Measurements from ENCODE around the gene TIMMDC1.

The TIMMDC1 gene

DNA sequence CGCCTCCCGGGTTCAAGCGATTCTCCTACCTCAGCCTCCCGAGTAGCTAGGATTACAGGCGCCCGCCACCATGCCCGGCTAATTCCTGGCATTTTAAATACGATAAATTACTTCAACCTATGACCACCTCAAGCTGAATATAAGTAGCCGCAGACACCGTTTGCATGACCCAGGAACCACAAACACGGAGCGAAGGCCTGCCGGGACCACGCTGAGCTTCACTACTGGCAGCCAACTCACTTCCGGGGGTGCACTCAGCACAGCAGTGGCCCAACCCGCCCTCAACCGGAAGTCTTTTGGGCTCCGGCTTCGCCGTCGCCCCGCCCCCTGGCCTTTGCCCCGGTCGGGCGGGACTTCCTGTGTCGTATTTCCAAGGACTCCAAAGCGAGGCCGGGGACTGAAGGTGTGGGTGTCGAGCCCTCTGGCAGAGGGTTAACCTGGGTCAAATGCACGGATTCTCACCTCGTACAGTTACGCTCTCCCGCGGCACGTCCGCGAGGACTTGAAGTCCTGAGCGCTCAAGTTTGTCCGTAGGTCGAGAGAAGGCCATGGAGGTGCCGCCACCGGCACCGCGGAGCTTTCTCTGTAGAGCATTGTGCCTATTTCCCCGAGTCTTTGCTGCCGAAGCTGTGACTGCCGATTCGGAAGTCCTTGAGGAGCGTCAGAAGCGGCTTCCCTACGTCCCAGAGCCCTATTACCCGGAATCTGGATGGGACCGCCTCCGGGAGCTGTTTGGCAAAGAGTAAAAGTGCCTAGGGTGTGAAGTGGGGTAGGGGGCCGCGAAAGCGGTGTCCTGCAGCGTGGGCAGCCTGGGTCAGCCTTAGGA lies at the start of gene TIMMDC1:
Gene TIMMDC1 (plus strand): TSS at position 362 of the 826 bp plus-strand sequence. CDS start 187 bp downstream, at position 549.
- peak; percentile 96 for DNase-seq (ENCODE audit: low read depth in 2 of 2)

GRCh38 chr3:119453822-119454221 lies 44.5 kb upstream of the TIMMDC1 start:
- no peak for DNase-seq (ENCODE audit: low read depth in 2 of 2)

DNA sequence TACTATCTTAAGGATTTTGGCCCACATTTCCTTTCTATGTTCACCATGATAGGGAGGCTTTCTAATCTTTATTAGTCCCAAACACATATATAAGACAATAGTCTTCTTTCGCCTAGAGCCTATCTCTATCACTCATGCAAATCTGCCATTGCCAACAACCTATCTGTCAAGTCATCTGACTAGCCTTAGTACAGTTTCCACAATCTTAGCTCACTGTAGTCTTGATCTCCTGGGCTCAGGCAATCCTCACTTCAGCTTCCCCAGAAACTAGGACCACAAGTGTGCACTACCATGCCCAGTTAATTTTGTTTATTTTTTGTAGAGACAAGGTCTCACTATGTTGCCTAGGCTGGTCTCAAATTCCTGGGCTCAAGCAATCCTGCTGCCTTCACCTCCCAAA lies 41.9 kb upstream of the TIMMDC1 start:
- DNase-seq (ENCODE audit: low read depth in 2 of 2), result no peak

DNA sequence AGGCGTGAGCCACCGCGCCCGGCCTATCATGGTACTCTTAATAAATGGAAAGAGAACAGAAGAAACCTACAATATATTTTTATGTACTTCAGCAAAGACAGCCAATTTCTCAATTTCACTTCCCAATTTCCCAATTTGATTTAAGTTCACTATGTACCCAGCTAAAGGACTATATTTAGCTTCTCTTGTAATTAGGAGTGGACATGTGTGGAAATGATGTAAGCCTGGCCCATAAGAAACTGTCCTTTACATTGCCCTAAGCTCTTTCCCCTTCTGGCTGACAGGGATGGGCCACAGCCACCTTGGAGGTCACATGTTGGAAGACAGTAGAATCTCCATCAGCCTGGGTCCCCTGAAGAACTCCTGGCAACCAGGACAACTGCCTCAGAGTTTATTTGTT lies 41.1 kb upstream of the TIMMDC1 start:
- DNase-seq (ENCODE audit: low read depth in 2 of 2), result no peak

DNA sequence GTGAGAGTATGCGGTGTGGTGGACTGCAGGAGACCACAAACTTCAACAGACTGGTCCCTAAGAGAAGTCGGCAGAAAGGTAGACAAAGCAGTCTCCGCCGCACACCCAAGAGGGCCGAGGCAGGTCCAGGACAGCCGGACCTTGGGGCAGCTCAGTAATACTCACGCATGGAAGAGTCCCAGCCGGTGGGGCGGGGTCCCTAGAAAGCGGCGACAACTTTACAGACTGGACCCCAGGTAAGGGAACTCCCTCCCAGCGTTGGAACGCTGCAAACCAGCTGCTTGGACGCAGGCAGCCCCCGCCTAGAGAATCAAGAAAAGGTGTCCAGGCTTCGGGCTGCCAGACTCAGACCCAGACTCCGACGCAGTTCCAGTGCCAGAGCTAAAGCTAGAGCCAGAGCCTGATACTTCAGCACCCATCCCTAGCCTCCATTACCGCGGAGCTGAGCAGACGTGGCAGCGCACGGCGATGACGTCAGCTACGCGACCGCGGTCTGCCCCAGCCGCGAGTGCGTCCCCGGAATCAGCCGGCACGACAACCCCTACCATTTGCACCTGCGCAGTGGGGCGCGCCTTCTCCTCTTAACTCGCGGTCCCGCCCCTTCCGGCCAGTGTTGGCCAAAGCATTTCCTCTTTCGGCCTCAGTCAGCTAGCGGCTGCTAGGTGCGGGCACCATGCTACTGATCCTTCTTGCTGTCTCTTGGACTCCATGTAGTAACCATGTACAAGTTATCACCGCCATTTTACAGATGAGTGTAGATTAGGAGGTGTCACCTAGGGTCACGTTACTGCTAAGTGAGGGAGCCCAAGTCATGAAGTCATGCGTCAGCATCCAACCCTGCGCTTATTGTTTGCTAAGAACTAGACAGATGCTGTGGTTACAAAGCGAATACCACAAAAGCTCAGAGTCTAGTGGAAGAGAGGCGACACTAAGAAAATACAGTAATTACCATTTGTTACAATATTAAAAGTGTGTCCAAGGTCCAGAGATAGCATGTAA lies 34.9 kb upstream of the TIMMDC1 start, which contains the start of gene TMEM39A:
Gene TMEM39A (minus strand): TSS at position 445 of the 999 bp plus-strand sequence. CDS start 1,541 bp downstream, outside the sequence.
- peak; percentile 99 for DNase-seq (ENCODE audit: low read depth in 2 of 2)

DNA sequence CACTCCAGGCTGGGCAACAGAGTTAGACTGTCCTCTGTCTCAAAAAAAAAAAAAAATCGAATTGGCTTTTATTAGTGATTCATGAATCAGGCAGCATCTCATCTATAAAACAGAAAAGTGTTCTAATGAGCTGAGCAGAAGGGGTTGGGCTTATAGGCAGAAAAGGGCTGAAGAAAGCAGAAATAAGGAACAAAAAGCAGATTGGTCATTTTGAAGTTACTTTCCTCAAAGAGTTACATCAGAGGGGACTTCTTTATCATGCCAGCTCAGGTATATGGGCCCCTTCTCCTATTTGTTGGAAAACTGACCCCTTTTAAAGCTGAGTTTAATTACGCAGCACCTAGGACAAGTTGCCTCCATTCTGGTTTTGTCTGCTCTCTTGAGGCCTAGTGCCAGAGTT lies 30.3 kb upstream of the TIMMDC1 start:
- no peak for DNase-seq (ENCODE audit: low read depth in 2 of 2)

GRCh38 chr3:119469418-119470189 lies 28.7 kb upstream of the TIMMDC1 start:
- no peak for DNase-seq (ENCODE audit: low read depth in 2 of 2)

- no peak for DNase-seq (ENCODE audit: low read depth in 2 of 2)
These were observed 27.5 kb upstream of the TIMMDC1 start for GRCh38 chr3:119470866-119471265.

GRCh38 chr3:119481079-119481478 lies 17.3 kb upstream of the TIMMDC1 start:
- DNase-seq (ENCODE audit: low read depth in 2 of 2), result no peak

DNA sequence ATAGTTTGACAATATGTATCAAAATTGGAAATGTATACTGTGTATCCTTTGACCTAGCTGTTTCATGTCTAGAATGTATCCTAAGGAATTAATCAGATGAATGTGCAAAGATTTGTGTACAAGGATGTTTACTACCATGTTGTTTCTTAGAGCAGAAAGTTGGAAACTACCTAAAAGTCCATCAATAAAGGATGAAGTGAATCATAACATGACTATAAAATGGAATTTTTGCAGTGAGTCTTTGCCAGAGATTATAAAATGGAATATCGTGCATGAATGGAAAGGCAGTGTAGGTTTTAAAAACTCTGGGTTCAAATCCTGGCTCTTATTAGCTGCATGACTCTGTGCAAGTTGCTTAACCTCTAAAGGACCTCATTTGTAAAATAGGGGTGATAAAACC lies 15.2 kb upstream of the TIMMDC1 start:
- DNase-seq (ENCODE audit: low read depth in 2 of 2), result no peak

DNA sequence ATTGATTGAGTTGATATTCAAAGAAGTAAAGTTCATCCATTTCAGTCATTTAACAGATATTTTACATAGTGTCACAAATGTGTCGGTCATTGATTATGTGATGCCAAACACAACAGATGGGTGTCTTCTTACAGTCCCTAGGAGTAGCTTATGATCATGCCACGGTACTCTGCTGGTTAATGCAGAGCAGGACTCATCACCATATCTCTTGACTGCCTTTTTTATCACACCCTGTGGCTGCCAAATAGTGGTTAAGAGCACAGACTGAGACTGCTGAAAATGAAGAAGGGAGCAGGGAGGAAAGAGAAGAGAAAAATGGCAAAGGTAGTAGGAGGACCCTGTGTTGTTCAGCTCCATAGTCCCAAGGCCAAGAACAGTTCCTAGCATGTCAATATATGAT lies 12.8 kb upstream of the TIMMDC1 start:
- DNase-seq (ENCODE audit: low read depth in 2 of 2), result no peak

DNA sequence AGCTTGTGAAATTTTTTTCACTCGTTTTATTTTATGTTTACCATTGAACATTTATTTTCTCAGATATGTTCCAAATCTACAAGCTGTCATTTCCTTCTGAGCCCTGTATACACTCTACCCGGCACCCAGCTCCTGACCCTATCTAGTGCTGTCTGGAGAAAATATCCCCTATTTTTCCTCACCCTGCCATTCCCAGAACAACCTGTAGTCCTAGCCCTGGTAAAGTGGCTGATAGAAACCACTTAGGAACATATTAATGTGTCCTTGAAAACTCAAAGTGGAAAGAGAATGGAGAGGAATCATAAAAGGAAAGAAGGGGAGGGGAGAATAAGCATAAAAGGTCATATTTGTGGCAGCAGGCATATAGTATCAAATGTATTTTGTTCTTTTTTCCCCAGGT lies 8.2 kb upstream of the TIMMDC1 start:
- DNase-seq (ENCODE audit: low read depth in 2 of 2), result no peak

- no peak for DNase-seq (ENCODE audit: low read depth in 2 of 2)
These were observed 6.2 kb upstream of the TIMMDC1 start for GRCh38 chr3:119492128-119492527.

DNA sequence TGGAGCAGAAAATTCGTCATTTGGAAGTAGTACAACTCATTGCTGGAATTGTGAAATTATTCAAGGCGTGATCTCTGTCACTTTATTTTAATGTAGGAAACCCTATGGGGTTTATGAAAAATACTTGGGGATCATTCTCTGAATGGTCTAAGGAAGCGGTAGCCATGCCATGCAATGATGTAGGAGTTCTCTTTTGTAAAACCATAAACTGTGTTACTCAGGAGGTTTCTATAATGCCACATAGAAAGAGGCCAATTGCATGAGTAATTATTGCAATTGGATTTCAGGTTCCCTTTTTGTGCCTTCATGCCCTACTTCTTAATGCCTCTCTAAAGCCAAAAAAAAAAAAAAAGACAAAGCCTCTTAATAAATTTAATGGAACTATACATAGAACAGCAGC lies 5.5 kb upstream of the TIMMDC1 start:
- no peak for DNase-seq (ENCODE audit: low read depth in 2 of 2)

DNA sequence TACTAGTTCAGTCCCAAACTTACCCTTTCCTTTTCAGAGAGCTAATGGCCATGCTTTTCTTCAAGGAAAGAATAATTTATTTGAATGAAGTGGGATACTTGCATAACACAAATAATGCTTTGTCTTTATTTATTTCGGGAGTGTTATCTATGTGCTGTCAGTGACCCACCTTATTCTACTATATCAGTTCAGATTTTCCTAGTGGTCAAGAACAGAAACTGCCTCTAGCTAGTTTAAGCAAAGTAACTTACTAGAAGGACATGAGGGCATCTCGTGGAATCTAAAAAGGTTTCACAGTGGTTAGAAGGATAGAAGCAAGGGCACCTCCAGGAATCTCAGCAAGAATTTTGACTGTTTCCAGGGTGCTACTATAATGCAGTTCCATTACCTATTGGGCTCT lies 3.8 kb upstream of the TIMMDC1 start:
- DNase-seq (ENCODE audit: low read depth in 2 of 2), result no peak

DNA sequence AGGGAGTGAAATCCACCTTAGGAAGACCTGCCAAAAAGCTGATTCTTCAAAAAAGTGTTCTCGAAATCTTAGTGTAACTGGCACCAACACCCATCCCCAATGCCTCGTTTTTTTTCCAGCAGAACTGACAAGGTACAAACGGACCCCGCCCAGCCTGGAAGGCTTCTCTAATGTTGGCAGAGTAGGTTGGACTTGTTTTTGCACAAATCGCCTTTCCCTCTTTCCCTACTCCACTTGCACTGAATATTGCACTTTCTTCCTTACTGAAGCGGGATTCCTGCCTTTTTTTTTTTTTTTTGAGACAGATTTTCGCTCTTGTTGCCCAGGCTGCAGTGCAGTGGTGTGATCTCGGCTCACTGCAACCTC lies 544 bp upstream of the TIMMDC1 start:
- no peak for DNase-seq (ENCODE audit: low read depth in 2 of 2)

- no peak for DNase-seq (ENCODE audit: low read depth in 2 of 2)
These were observed 1.9 kb downstream of the TIMMDC1 start for GRCh38 chr3:119500265-119500664.

DNA sequence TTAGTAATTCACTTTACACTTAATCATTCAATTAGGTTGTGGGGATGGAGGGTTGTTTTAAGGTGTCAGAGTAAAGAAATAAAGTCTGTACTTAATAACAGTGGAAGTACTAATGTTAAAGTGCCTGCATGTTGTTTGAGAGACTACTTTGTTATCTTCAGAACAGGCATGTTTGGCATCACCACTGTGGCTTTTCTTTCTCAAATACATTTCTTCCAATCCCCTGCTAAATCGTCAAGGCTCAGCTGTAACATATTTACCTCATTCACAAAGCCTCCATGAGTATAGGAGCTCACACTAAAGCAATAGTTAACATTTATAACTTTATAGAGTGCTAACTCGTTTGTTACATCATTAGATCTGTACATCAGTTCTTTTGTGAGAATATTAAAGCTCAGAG lies 2.6 kb downstream of the TIMMDC1 start:
- no peak for DNase-seq (ENCODE audit: low read depth in 2 of 2)

- no peak for DNase-seq (ENCODE audit: low read depth in 2 of 2)
These were observed 8.3 kb downstream of the TIMMDC1 start for GRCh38 chr3:119506631-119507030.

GRCh38 chr3:119507404-119507803 lies 9.1 kb downstream of the TIMMDC1 start:
- no peak for DNase-seq (ENCODE audit: low read depth in 2 of 2)

DNA sequence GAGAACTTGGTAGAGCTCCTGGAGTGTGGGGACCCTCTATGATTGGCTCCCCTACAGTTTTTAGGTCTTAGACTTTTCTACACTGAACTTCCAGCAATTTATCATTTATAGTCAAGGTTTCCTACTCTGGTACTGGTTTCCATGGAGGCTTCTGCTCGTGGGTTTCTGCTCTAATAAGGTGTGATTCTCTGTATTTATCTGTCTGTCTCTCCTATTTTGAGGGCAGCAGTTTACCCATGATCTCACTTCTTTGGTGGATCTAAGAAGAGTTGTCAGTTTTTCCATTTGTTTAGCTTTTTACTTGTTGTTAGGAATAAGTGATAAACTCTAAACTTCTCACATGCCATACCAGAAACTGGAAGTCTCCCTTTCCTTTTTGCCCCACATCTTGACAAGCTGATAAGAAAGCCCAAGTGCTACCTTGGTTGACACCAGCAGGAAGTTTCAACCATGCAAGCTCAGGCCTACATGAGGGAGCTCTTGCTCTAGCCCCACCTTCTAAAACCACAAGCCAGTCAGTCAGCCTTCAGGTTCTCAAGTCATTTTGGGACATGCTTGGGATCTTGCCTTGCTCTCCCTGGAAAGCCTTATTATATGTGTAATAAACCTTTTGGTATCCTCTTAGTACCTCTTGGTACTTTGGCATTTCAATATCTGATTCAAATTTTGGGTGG lies 10.0 kb downstream of the TIMMDC1 start:
- DNase-seq (ENCODE audit: low read depth in 2 of 2), result no peak
